Vagina (tissue), 2 donors: ENCODE measurements around the gene SLC17A7.

ENCODE experiments used
- POLR2AphosphoS5 ChIP-seq, 2 donors: sonication (generic); formaldehyde crosslinking; IDR thresholded peaks; one replicate each; pipeline ENCODE4 v1.9.0; 2017; ENCODE audit warnings: antibody characterized with exemption in 2 of 2, mild to moderate bottlenecking in 2 of 2, low read depth in 1 of 2; ENCODE audit not compliant: insufficient read depth in 1 of 2
- TF ChIP-seq, protein P1 (sequence below), 3 experiments: fragments of 450-650 bp in 2 of 3; fragments of 200-600 bp in 1 of 3; sonication (generic) in 1 of 3; IDR thresholded peaks; one replicate each; pipeline ENCODE4 v1.5.1; 2017 to 2019; ENCODE audit warnings: antibody characterized with exemption in 3 of 3, mild to moderate bottlenecking in 2 of 3, moderate library complexity in 2 of 3

DNA sequence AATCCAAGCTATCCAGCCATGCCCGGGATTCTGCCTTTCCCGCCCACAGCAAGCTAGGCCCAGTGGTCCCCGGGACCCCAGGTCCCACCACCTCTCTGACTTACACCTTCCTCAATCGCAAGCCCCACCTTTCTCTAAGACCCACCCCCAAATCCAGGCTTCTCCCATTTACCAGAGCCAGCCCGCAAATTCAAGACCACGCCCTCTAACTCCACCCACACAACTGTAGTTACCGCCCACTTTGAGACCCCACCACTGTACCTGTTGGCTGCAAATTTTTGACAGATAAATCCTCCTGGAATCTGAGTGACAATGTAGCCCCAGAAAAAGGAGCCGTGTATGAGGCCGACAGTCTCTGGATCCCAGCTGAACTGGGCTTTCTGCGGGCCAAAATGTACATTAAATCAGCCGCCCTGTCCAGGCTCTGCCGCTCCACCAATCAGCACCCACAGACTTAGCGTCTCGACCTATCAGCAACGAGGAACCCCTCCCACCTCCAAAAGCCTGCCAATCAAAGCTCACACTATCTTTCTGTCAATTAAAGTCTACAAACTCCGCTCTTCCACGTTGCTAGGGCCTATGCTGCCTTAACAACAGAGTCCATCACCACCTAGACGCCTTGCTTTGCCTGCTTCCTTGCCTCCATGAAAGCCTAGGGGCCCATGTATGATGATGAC, 6.3 kb downstream of the SLC17A7 start:
- TF ChIP-seq, protein P1, sequence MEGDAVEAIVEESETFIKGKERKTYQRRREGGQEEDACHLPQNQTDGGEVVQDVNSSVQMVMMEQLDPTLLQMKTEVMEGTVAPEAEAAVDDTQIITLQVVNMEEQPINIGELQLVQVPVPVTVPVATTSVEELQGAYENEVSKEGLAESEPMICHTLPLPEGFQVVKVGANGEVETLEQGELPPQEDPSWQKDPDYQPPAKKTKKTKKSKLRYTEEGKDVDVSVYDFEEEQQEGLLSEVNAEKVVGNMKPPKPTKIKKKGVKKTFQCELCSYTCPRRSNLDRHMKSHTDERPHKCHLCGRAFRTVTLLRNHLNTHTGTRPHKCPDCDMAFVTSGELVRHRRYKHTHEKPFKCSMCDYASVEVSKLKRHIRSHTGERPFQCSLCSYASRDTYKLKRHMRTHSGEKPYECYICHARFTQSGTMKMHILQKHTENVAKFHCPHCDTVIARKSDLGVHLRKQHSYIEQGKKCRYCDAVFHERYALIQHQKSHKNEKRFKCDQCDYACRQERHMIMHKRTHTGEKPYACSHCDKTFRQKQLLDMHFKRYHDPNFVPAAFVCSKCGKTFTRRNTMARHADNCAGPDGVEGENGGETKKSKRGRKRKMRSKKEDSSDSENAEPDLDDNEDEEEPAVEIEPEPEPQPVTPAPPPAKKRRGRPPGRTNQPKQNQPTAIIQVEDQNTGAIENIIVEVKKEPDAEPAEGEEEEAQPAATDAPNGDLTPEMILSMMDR (IDR thresholded peaks at IDR 0.05): no peak
- no peak for TF ChIP-seq POLR2AphosphoS5 (IDR thresholded peaks at IDR 0.05; ENCODE audit: insufficient read depth in 1 of 2, low read depth in 1 of 2)
